Immature natural killer cell (primary cell): ENCODE results near the gene OR52N4. TPM values are rescaled to one million over a fixed set of nuclear protein-coding genes. Genes with fewer than 3 reads are reported as not detected.

Experiments
- DNase-seq, 3 donors: peaks; one replicate each; pipeline ENCODE4 v3.0.0; 2022; ENCODE audit warnings: mixed read lengths in 1 of 3
- H3K27ac Mint-ChIP-seq, 6 donors: one replicate each; pipeline ENCODE4 v1.8.0; 2020; ENCODE audit warnings: mixed read lengths in 6 of 6, mild to moderate bottlenecking in 5 of 6, inconsistent platforms in 4 of 6, moderate library complexity in 3 of 6
- H3K27me3 Mint-ChIP-seq, 3 donors: one replicate each; pipeline ENCODE4 v1.8.0; 2020 to 2021; ENCODE audit warnings: low read depth in 3 of 3, mild to moderate bottlenecking in 3 of 3, mixed read lengths in 3 of 3, moderate library complexity in 3 of 3, inconsistent platforms in 1 of 3
- H3K36me3 Mint-ChIP-seq, 3 donors: one replicate each; pipeline ENCODE4 v1.8.0; 2020; ENCODE audit warnings: mixed read lengths in 3 of 3, inconsistent platforms in 2 of 3, mild to moderate bottlenecking in 2 of 3
- H3K4me1 Mint-ChIP-seq, 2 donors: one replicate each; pipeline ENCODE4 v1.8.0; 2020; ENCODE audit warnings: inconsistent platforms in 2 of 2, mild to moderate bottlenecking in 2 of 2, mixed read lengths in 2 of 2, moderate library complexity in 1 of 2
- H3K4me3 Mint-ChIP-seq, 5 donors: one replicate each; pipeline ENCODE4 v1.8.0; 2020; ENCODE audit warnings: mild to moderate bottlenecking in 5 of 5, mixed read lengths in 5 of 5, inconsistent platforms in 3 of 5, moderate library complexity in 3 of 5
- H3K9me3 Mint-ChIP-seq, 6 donors: one replicate each; pipeline ENCODE4 v1.8.0; 2020; ENCODE audit warnings: mild to moderate bottlenecking in 6 of 6, mixed read lengths in 6 of 6, inconsistent platforms in 4 of 6, moderate library complexity in 3 of 6
- polyA plus RNA-seq, 3 donors: library from polyadenylated mRNA; unstranded; fragments of 300-500 nt; fragmentation: Illumina TruSeq; gene quantifications; one replicate each; pipeline ENCODE4 v1.2.3, GENCODE V29; 2021

The OR52N4 gene
- polyA plus RNA-seq, 3 donors from 2014 or later: not detected

- H3K9me3 Mint-ChIP-seq: peaks cover 4 to 27% (median 13%) of the 10 kb centered on the region in 6 donors
- H3K27me3 Mint-ChIP-seq: peaks cover under 1 to 2% (median 1%) of the 10 kb centered on the region in 3 donors
- H3K4me1 Mint-ChIP-seq: no peaks in the 10 kb centered on the region
- peaks cover 0 to 9% (median 0%) of the 10 kb centered on the region in 3 donors for H3K36me3 Mint-ChIP-seq
- no peak overlapping the region for H3K27ac Mint-ChIP-seq
- no peak overlapping the region for H3K4me3 Mint-ChIP-seq
- no peak for DNase-seq
Observed at GRCh38 chr11:5746614-5747013, 7.4 kb upstream of the OR52N4 start.

GRCh38 chr11:5749836-5750235, 4.2 kb upstream of the OR52N4 start:
- Mint-ChIP-seq H3K4me1 (no peaks in the 10 kb centered on the region), H3K27ac (no peak overlapping the region), H3K9me3 (peaks cover 0 to 1% (median 0%) of the 10 kb centered on the region in 6 donors), H3K4me3 (no peak overlapping the region), H3K36me3 (no peaks in the 10 kb centered on the region), H3K27me3 (peaks cover 0 to 5% (median 2%) of the 10 kb centered on the region in 3 donors)
- no peak for DNase-seq

GRCh38 chr11:5767056-5767455, 13.0 kb downstream of the OR52N4 start:
- H3K27me3 Mint-ChIP-seq: no peaks in the 10 kb centered on the region

GRCh38 chr11:5783255-5783654, 29.2 kb downstream of the OR52N4 start, which contains the start of gene OR52N5:
TSS of gene OR52N5 (minus strand) at chr11:5783355. CDS start at chr11:5778634, 4,721 bp downstream.
- no peak within 1 kb of the TSS for H3K4me3 Mint-ChIP-seq
- H3K4me1 Mint-ChIP-seq: no peaks in the 10 kb centered on the region
- peaks cover 0 to 4% (median 0%) of the 10 kb centered on the region in 3 donors for H3K27me3 Mint-ChIP-seq
- no peak within 1 kb of the TSS for H3K27ac Mint-ChIP-seq
- no peaks in the 10 kb centered on the region for H3K9me3 Mint-ChIP-seq
- no peaks in the 10 kb centered on the region for H3K36me3 Mint-ChIP-seq
- DNase-seq: no peak

More at GRCh38 chr11:5767056-5767455, 13.0 kb downstream of the OR52N4 start:
- Mint-ChIP-seq H3K4me1 (no peaks in the 10 kb centered on the region), H3K27ac (no peak overlapping the region), H3K4me3 (no peak overlapping the region), H3K9me3 (no peaks in the 10 kb centered on the region), H3K36me3 (no peaks in the 10 kb centered on the region)
- DNase-seq: no peak

- H3K36me3 Mint-ChIP-seq: no peaks in the 10 kb centered on the region
- H3K4me3 Mint-ChIP-seq: no peak within 1 kb of the TSS
- H3K9me3 Mint-ChIP-seq: no peaks in the 10 kb centered on the region
- H3K27ac Mint-ChIP-seq: no peak within 1 kb of the TSS
- H3K27me3 Mint-ChIP-seq: peaks cover 0 to 4% (median 2%) of the 10 kb centered on the region in 3 donors
- no peak for DNase-seq
- H3K4me1 Mint-ChIP-seq: no peaks in the 10 kb centered on the region
Observed at GRCh38 chr11:5791165-5791564, 37.1 kb downstream of the OR52N4 start, which contains the start of gene OR52N1. TSS of gene OR52N1 (minus strand) at chr11:5791265. CDS start at chr11:5788816, 2,449 bp downstream.

GRCh38 chr11:5796541-5796940, 42.5 kb downstream of the OR52N4 start:
- peaks cover 0 to 9% (median 6%) of the 10 kb centered on the region in 3 donors for H3K27me3 Mint-ChIP-seq
- no peaks in the 10 kb centered on the region for H3K36me3 Mint-ChIP-seq
- H3K27ac Mint-ChIP-seq: no peak overlapping the region
- H3K9me3 Mint-ChIP-seq: no peaks in the 10 kb centered on the region
- no peaks in the 10 kb centered on the region for H3K4me1 Mint-ChIP-seq
- DNase-seq: no peak
- no peak overlapping the region for H3K4me3 Mint-ChIP-seq

- no peaks in the 10 kb centered on the region for H3K36me3 Mint-ChIP-seq
- DNase-seq: no peak
- H3K4me3 Mint-ChIP-seq: no peak overlapping the region
- H3K4me1 Mint-ChIP-seq: peaks cover 7 to 8% of the 10 kb centered on the region in 2 donors
- H3K27ac Mint-ChIP-seq: no peak overlapping the region
- peaks cover 2 to 5% (median 3%) of the 10 kb centered on the region in 3 donors for H3K27me3 Mint-ChIP-seq
- H3K9me3 Mint-ChIP-seq: peaks cover 0 to 12% (median 0%) of the 10 kb centered on the region in 6 donors
Observed at GRCh38 chr11:5803982-5804381, 49.9 kb downstream of the OR52N4 start.

Other genes starting within 250 kb of the OR52N4 start
- gene UBQLN3, start 244.3 kb upstream of the OR52N4 start, polyA plus RNA-seq: not detected
- gene UBQLNL, start 237.5 kb upstream of the OR52N4 start, polyA plus RNA-seq: not detected
- not detected for gene OR52H1, start 205.7 kb upstream of the OR52N4 start, polyA plus RNA-seq
- gene OR52B6, start 173.4 kb upstream of the OR52N4 start, polyA plus RNA-seq: not detected
- gene TRIM6, start 157.6 kb upstream of the OR52N4 start, polyA plus RNA-seq: not detected
- gene TRIM34, start 129.2 kb upstream of the OR52N4 start, polyA plus RNA-seq: 10 to 100 TPM; 13.6 to 37.6 (median 18.8) TPM
- gene TRIM5, start 69.2 kb upstream of the OR52N4 start, polyA plus RNA-seq: 10 to 100 TPM in 2 of 3 donors, 1 to 10 TPM in 1; 8.9 to 19.8 (median 14.6) TPM
- gene TRIM22, start 64.5 kb upstream of the OR52N4 start, polyA plus RNA-seq: 100 to 1,000 TPM; 148 to 196 (median 166) TPM
- under 1 TPM in 1 of 3 donors, not detected in 2; 0.28 TPM for gene OR56B1, start 17.8 kb upstream of the OR52N4 start, polyA plus RNA-seq
- not detected for gene OR52N5, start 29.1 kb downstream of the OR52N4 start, polyA plus RNA-seq
- gene OR52N1, start 37.0 kb downstream of the OR52N4 start, polyA plus RNA-seq: not detected
- gene OR52N2, start 54.7 kb downstream of the OR52N4 start, polyA plus RNA-seq: not detected
- not detected for gene OR52E6, start 87.7 kb downstream of the OR52N4 start, polyA plus RNA-seq
- gene OR52E8, start 103.4 kb downstream of the OR52N4 start, polyA plus RNA-seq: not detected
- gene OR52E4, start 126.4 kb downstream of the OR52N4 start, polyA plus RNA-seq: not detected
- gene OR52E5, start 139.0 kb downstream of the OR52N4 start, polyA plus RNA-seq: not detected
- not detected for gene OR56A3, start 188.0 kb downstream of the OR52N4 start, polyA plus RNA-seq
- gene OR56A5, start 214.3 kb downstream of the OR52N4 start, polyA plus RNA-seq: not detected
- not detected for gene OR52L1, start 232.7 kb downstream of the OR52N4 start, polyA plus RNA-seq